DND-41 (cell line): ENCODE measurements around the gene ABCB8.

Experiments used
- ATAC-seq: fragments of 200-7000 bp; cut with Tn5 transposase; 3 replicates; pipeline ENCODE4 v1.9.1; 2021; ENCODE audit warnings: low read depth; ENCODE audit not compliant: insufficient read depth
- DNase-seq: peaks from one replicate; pipeline ENCODE4 v3.0.0-alpha.2; 2020
- H2AFZ ChIP-seq: 2 replicates; pipeline ENCODE4 v1.6.0; 2012; ENCODE audit warnings: low read depth, low read length
- H3K27ac ChIP-seq: 2 replicates; pipeline ENCODE4 v1.5.1; 2012; ENCODE audit warnings: low read length, inconsistent platforms
- H3K27me3 ChIP-seq: fragments of 200-600 bp; sonication (generic); 2 replicates; pipeline ENCODE4 v1.6.0; 2012; ENCODE audit warnings: low read length, mild to moderate bottlenecking, inconsistent platforms; ENCODE audit not compliant: insufficient read depth, poor library complexity
- H3K36me3 ChIP-seq: 2 replicates; pipeline ENCODE4 v1.5.1; 2012; ENCODE audit warnings: low read length, inconsistent platforms; ENCODE audit not compliant: insufficient read depth
- H3K4me1 ChIP-seq: 2 replicates; pipeline ENCODE4 v1.5.1; 2012; ENCODE audit warnings: mild to moderate bottlenecking, low read length; ENCODE audit not compliant: insufficient read depth
- H3K4me2 ChIP-seq: 2 replicates; pipeline ENCODE4 v1.6.0; 2012; ENCODE audit warnings: mild to moderate bottlenecking, moderate library complexity, low read length, inconsistent platforms; ENCODE audit not compliant: insufficient read depth
- H3K4me3 ChIP-seq, 2 experiments: fragments of 200-600 bp in 1 of 2; shearing (Covaris generic) in 1 of 2; 2 replicates each; pipeline ENCODE4 v1.5.1; 2012 to 2016; ENCODE audit warnings: inconsistent platforms in 2 of 2, low read length in 2 of 2, mild to moderate bottlenecking in 2 of 2, low read depth in 1 of 2, moderate library complexity in 1 of 2
- H3K79me2 ChIP-seq: 2 replicates; pipeline ENCODE4 v1.6.0; 2012; ENCODE audit warnings: low read length, inconsistent platforms; ENCODE audit not compliant: insufficient read depth
- H3K9ac ChIP-seq: 2 replicates; pipeline ENCODE4 v1.6.0; 2012; ENCODE audit warnings: low read depth, mild to moderate bottlenecking, inconsistent platforms, low read length, moderate library complexity
- H3K9me3 ChIP-seq: 2 replicates; pipeline ENCODE4 v1.5.1; 2012; ENCODE audit warnings: low read length, moderate library complexity, mild to moderate bottlenecking, inconsistent platforms; ENCODE audit not compliant: insufficient read depth, severe bottlenecking
- H4K20me1 ChIP-seq: 2 replicates; pipeline ENCODE4 v1.6.0; 2012; ENCODE audit warnings: low read length; ENCODE audit not compliant: insufficient read depth
- EZH2 ChIP-seq: IDR thresholded peaks from 3 replicates; pipeline ENCODE4 v1.6.1; 2012; ENCODE audit warnings: borderline replicate concordance, low read depth, mild to moderate bottlenecking, moderate library complexity, low read length, inconsistent platforms; ENCODE audit not compliant: severe bottlenecking
- TF ChIP-seq, protein P1 (sequence below): IDR thresholded peaks from 2 replicates; pipeline ENCODE4 v1.5.1; 2012; ENCODE audit warnings: borderline replicate concordance, low read length, moderate library complexity, mild to moderate bottlenecking; ENCODE audit not compliant: poor library complexity, severe bottlenecking; ENCODE audit errors: extremely low read depth

The ABCB8 gene

DNA sequence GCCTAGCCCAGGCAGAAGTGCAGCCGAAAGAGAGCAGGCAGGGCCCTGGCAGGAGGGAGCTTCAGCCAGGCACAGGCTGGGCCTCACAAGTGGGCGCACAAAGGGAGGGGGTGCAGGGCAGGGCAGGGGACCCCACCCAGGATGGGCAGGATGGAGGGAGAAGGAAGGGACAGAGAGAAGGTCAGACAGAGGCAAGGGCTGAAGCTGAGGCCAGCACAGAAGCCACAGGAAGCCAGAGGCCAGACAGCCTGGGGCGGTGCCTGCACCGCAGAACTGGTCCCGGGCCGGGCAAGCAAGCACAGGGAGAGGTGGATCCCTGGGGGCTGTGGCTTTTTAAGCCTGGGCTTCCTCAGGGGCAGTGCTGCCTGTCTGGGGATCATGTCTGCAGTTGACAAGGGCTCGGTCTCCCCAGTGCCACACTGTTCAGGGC, 20.8 kb upstream of the ABCB8 start:
- Histone ChIP-seq H3K4me1 (peaks cover 25% of the 10 kb centered on the region), H3K9ac (peak overlapping the region; percentile 72; the same call in 1 of the 2 replicates), H3K4me3 (peak overlapping the region in 1 of 2 experiments; percentile 59; a peak in 2 of 4 replicates), H3K79me2 (no peaks in the 10 kb centered on the region), H2AFZ (no peak overlapping the region), H3K27me3 (no peaks in the 10 kb centered on the region), H3K36me3 (no peaks in the 10 kb centered on the region), H3K9me3 (no peaks in the 10 kb centered on the region), H4K20me1 (no peaks in the 10 kb centered on the region), H3K4me2 (peak overlapping the region; percentile 67), H3K27ac (no peak overlapping the region)
- DNase-seq, result no peak
- no peak for TF ChIP-seq EZH2
- ATAC-seq, result no peak

DNA sequence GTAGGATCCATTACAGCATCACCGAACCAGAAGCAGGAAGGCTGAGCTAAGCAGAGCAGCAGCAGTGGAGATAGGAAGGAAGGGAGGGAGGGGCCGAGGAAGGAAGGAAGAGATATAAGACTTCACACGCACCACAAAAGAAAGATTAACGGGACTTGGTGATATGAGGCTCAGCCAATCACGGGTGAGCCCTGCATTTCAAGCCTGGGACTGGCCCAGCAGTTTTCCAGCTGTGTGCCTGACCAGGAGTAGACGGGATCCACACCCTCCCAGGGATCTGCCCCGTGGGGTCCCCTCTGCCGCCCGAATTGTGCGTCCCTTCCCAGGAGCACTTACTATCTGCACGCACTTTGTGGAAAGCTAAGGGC, 20.1 kb upstream of the ABCB8 start:
- peak overlapping the region; percentile 18 to 59; a peak in 3 of 4 replicates for H3K4me3 ChIP-seq
- H3K27ac ChIP-seq, result peak overlapping the region; percentile 57
- no peaks in the 10 kb centered on the region for H3K27me3 ChIP-seq
- TF ChIP-seq, protein P1, sequence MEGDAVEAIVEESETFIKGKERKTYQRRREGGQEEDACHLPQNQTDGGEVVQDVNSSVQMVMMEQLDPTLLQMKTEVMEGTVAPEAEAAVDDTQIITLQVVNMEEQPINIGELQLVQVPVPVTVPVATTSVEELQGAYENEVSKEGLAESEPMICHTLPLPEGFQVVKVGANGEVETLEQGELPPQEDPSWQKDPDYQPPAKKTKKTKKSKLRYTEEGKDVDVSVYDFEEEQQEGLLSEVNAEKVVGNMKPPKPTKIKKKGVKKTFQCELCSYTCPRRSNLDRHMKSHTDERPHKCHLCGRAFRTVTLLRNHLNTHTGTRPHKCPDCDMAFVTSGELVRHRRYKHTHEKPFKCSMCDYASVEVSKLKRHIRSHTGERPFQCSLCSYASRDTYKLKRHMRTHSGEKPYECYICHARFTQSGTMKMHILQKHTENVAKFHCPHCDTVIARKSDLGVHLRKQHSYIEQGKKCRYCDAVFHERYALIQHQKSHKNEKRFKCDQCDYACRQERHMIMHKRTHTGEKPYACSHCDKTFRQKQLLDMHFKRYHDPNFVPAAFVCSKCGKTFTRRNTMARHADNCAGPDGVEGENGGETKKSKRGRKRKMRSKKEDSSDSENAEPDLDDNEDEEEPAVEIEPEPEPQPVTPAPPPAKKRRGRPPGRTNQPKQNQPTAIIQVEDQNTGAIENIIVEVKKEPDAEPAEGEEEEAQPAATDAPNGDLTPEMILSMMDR, result peak; percentile 4
- TF ChIP-seq EZH2, result no peak
- peak overlapping the region; percentile 72 for H3K9ac ChIP-seq
- H3K9me3 ChIP-seq, result no peaks in the 10 kb centered on the region
- DNase-seq, result peak; percentile 43
- peak overlapping the region; percentile 64 for H2AFZ ChIP-seq
- no peaks in the 10 kb centered on the region for H3K36me3 ChIP-seq
- H4K20me1 ChIP-seq, result no peaks in the 10 kb centered on the region
- ATAC-seq, result peak; percentile 55
- peaks cover 25% of the 10 kb centered on the region for H3K4me1 ChIP-seq
- H3K79me2 ChIP-seq, result no peaks in the 10 kb centered on the region
- H3K4me2 ChIP-seq, result peak overlapping the region; percentile 67

DNA sequence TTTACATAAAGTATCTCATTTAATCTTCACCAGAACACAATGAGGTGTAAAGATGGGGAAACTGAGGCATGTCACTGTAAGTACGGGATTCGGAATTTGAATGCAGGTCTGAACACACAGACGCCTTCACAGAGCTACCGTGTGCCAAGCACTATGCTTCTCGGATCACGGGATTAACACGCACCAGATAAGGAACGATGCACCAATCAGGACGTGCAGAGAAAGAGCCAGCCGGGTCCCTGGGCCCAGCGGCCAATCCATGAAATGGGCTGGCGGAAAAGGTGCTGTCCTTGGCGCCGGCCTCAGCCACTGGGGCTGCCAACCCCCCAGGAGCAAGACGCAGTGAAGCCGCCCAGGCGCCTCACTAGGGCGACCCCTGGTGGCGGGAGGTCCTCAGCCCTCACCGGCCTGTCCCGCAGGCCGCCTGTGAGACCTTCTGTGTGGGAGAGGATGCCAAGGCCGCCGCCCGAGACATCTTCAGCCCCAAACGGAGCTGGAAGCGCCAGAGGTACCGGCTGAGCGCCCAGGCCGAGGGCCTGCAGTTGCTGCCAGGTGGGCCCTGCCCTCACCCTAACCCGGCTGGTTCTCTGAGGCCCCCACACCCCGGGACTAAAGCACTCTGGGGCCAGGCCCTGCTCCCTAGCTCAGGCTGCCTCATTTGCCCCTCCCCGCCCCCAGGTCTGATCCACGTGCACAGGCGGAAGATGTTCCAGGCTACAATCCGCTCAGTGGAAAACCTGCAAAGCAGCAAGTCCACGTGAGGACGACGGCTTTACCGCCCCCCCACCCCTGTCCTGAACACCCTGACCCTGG, 19.5 kb upstream of the ABCB8 start:
- no peak for TF ChIP-seq EZH2
- TF ChIP-seq, protein P1, result peak; percentile 90
- peak; percentile 92 for ATAC-seq
- Histone ChIP-seq H2AFZ (peak overlapping the region; percentile 64), H3K9me3 (no peaks in the 10 kb centered on the region), H3K27ac (peak overlapping the region; percentile 57), H3K4me3 (peak overlapping the region; percentile 18 to 59; a peak in 3 of 4 replicates), H3K4me1 (peaks cover 25% of the 10 kb centered on the region), H4K20me1 (no peaks in the 10 kb centered on the region), H3K27me3 (no peaks in the 10 kb centered on the region), H3K9ac (peak overlapping the region; percentile 72), H3K4me2 (peak overlapping the region; percentile 67), H3K79me2 (no peaks in the 10 kb centered on the region), H3K36me3 (no peaks in the 10 kb centered on the region)
- DNase-seq, result peak; percentile 85

DNA sequence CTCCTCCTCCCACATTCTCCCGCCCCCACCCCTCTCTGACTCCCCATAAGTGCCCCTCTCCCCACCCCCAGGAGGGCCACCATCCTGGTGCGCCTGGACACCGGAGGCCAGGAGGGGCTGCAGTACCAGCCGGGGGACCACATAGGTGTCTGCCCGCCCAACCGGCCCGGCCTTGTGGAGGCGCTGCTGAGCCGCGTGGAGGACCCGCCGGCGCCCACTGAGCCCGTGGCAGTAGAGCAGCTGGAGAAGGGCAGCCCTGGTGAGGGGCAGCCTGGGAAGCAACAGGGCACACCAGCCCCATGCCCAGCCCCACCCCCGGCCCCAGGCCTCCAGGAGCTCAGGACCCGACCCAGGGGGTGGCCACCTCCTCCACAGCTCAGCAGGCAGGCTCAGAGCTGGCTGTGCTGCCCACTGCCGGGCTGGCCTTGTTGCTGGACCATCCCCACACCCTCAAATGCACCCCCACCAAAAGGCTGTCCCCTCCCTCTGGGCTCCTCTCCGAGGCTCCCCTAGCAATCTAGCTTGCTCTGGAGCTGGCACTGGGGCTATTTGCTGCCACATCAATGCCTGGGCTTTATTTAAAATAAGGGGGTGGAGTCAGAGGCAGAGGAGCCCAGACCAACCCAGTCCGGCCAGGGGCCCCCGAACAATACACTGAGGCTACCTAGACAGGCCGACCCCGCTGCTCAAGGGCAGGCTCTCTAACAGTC, 18.8 kb upstream of the ABCB8 start:
- no peaks in the 10 kb centered on the region for H3K79me2 ChIP-seq
- H3K9ac ChIP-seq, result peak overlapping the region; percentile 72
- no peaks in the 10 kb centered on the region for H3K27me3 ChIP-seq
- no peaks in the 10 kb centered on the region for H3K36me3 ChIP-seq
- DNase-seq, result no peak
- no peak for TF ChIP-seq EZH2
- TF ChIP-seq, protein P1, result peak; percentile 16
- ATAC-seq, result no peak
- peak overlapping the region; percentile 67 for H3K4me2 ChIP-seq
- peaks cover 25% of the 10 kb centered on the region for H3K4me1 ChIP-seq
- H3K9me3 ChIP-seq, result no peaks in the 10 kb centered on the region
- peak overlapping the region in 1 of 2 experiments; percentile 59; a peak in 2 of 4 replicates for H3K4me3 ChIP-seq
- peak overlapping the region; percentile 57; the same call in 1 of the 2 replicates for H3K27ac ChIP-seq
- H4K20me1 ChIP-seq, result no peaks in the 10 kb centered on the region
- H2AFZ ChIP-seq, result no peak overlapping the region
